ENCODE data around the gene LRRC4C.

LRRC4C gene

DNA sequence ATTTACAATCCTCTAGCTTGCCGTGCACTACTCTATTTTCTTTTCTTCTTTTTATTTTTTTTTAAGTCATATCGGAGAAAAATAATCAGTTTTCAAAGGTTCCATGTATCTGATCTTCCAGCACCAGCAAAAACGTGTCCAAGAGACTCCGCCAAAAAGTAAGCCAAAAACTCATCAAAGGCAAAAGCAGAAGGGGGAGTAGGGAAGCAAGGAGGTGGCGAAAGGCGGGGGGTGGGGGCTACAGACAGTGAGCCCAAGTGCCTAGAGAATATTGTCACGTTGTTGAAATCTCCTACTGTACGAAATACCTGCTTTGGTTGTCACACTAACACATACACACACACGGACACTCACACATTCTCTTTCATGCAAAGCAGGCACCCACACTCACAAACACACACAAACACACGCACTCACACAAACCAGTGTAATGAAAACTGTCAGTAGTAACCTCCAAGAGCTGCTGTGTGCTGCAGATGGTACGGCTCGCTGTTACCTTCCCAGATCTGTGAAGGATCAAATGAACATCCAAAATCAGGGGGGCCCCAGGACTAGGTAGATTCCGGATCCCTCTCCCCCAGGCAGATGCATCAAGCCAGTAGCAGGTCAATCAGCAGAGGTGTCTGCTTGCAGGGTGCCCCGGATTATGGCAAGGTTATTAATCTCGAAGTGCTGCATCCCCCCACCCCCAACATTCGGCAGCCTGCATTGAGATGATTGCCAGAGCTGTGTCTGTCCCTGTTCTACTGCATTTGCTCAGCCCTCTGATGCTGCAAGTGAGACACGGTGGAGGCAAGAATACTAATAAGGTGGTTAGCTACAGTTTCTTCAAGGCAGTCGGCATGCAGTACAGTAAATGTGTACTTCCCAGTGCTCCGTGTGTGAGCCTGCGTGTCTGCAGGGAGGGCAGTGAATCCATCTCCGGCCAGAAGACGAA lies at the start of gene LRRC4C:
Gene LRRC4C (minus strand): TSS at position 188 of the 937 bp plus-strand sequence.
- DNase-seq: peak in 21 of 56 donors; percentile 5 to 67 (median 20)

DNA sequence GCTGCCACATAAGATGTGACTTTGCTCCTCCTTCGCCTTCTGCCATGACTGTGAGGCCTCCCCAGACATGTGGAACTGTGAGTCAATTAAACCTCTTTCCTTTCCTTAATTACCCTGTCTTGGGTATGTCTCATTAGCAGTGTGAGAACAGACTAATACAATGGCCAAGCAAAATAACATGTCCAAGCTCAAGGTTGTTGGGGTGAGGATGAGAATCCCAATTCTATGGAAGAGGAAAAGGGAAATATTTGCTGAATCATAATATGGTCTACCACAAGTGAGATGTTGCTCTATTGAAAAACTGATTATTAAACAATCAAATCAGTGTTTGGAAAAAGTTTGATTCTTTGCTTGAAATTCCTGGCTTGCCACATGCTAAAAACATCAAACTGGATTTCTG lies 48.7 kb upstream of the LRRC4C start:
- DNase-seq: no peak

DNA sequence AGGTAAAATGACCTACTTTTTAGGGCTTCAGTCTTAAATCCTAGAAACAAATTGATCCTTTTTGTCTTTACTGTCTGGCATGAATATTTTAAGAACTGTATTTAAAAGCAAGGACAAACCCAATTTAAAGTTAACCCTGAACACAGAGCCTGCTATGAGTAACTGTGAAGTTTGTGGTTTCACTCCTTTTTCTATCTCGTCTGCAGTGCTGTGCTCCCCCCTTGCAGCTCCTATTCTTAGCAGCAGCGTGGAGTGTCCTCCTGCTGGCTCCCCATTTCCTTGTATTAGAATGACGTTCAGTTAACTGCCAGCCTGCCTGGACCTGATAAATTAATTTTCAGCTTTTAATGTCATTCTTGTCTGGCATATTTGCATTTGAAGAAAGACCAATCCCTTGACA lies 40.0 kb upstream of the LRRC4C start:
- no peak for DNase-seq

DNA sequence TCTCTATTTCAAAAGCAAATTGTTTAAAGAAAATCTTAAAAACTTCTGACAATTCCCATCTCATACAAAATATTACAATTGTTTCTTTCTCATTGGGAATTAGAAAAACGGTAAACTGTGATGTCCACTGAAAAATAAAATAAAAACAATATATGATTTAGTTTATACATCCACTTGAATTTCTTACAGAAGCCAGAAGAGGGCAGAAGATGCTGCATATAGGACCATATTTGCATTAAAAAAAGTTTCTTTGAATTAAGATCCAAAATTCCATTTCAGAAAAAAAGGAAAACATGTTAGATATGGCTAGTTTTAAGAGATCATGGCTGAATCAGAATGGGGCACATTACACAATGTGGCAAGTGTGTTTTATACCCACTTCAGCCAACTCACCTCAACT lies 39.3 kb upstream of the LRRC4C start:
- no peak for DNase-seq

DNA sequence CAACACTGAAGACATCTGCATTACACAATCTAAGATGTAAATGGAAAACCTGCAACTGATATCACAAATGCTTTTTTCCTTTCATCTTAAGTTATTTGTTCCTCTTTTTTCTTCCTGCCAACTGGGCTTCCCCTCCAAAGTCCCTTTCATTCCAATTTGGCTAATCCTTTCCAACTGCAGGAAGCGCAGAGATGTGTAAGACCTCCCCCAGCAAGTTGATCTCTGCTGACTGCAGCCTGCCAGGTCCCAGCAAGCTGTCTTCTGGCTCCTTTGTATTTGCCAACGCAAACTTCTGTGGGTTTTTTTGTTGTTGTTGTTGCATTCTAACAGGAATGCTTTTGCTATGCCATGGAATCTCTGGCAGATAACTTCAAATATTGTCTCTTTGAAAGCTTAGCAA lies 38.5 kb upstream of the LRRC4C start:
- peak in 1 of 56 donors; percentile 6 for DNase-seq

GRCh38 chr11:41494716-41495115 lies 35.3 kb upstream of the LRRC4C start:
- DNase-seq: no peak

GRCh38 chr11:41486424-41486823 lies 27.0 kb upstream of the LRRC4C start:
- DNase-seq: peak in 1 of 56 donors; percentile 20

GRCh38 chr11:41483956-41484355 lies 24.5 kb upstream of the LRRC4C start:
- no peak for DNase-seq

DNA sequence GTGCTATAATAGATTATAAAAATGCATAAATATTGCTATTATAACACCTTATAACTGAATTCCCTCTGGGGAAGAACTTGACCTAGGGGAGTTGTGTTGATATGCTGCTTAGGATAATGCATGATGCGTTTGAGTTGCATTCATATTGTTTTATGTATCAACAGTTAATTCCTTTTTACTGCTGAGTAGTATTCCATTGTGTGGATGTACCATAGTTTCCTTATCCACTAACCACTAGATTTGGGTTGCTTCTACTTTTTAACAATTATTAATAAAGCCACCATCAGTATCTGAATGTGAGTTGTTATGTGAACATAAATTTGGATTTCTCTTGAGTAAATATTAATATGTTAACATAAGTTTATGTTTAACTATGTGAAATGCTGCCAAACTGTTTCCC lies 19.7 kb upstream of the LRRC4C start:
- DNase-seq: no peak

GRCh38 chr11:41461057-41461681 lies 1.7 kb upstream of the LRRC4C start:
- no peak for DNase-seq

DNA sequence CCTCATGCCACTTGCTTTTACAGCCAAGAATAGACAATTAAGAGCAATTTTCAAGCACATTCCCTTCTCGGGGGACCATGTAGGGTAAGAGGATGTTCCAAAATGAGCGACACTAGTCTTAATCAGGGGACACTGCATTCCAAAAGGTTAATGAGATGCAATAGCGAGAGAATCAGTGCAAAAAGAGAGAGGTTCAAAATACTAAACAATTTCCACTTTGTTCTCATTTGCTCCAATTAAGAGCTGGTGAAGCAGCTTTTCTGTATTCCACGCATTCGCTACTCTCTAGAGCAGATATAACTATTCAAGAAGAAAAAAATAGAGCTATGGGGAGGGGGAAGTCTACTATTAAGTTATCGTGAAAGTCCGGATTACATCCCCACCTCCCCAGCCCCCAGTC lies 811 bp downstream of the LRRC4C start:
- peak in 1 of 56 donors; percentile 14 for DNase-seq

GRCh38 chr11:41458154-41458553 lies 1.3 kb downstream of the LRRC4C start:
- DNase-seq: no peak

- no peak for DNase-seq
Observed at GRCh38 chr11:41457216-41458014, 2.0 kb downstream of the LRRC4C start.

- no peak for DNase-seq
Observed at GRCh38 chr11:41456269-41456668, 3.2 kb downstream of the LRRC4C start.

- no peak for DNase-seq
Observed at GRCh38 chr11:41451011-41451410, 8.4 kb downstream of the LRRC4C start.

- DNase-seq: no peak
Observed at GRCh38 chr11:41449483-41450050, 9.9 kb downstream of the LRRC4C start.

GRCh38 chr11:41446566-41446965 lies 12.9 kb downstream of the LRRC4C start:
- no peak for DNase-seq

- no peak for DNase-seq
Observed at GRCh38 chr11:41446107-41446506, 13.3 kb downstream of the LRRC4C start.

GRCh38 chr11:41437006-41437490 lies 22.4 kb downstream of the LRRC4C start:
- no peak for DNase-seq

DNA sequence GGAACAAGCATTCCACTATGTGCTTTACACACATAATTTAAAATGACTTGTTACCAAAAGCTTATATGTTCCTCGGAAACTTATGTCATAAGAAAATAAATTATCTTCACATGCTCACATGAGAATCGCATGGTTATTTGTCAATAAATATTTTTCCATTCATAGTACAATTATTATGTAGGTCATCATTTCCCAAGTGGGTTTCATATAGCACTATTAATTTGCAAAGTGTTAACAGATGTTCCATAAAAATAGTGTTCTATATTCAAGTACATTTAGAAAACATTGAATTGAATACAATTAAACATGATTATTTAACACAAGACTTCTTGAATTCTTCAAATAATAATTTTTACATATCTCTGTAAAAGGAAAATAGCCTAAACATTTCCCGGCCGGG lies 23.9 kb downstream of the LRRC4C start:
- no peak for DNase-seq

DNA sequence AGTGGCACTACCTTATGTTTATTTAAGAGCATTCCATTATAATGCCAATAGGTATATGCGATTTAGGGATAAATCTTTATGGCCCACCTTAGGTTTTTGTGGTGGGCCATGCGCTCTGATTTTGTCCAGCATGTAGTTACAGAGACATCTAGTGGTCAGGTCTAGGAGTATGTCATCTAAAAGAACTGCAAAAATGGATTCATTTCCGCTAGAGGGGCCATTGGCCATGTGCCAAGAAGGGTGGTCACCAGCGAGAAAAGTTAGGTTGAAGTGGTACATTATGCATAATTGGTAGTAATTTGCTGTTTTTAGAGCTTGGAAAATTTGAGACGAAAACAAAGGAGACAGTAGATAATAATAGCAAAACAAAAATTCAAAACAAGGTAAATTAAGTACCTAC lies 27.7 kb downstream of the LRRC4C start:
- no peak for DNase-seq
